ENCODE results near the gene PRXL2A.
"Not testable (repeated sequence)": the region's sequence is repeated elsewhere in the genome, so short reads cannot be mapped to it uniquely, and the experiment has no call there.

The PRXL2A gene

GRCh38 chr10:80411681-80412220 is 3.4 kb downstream of the PRXL2A start:
- no peak for DNase-seq

GRCh38 chr10:80412486-80412885 is 4.1 kb downstream of the PRXL2A start:
- no peak for DNase-seq

DNA sequence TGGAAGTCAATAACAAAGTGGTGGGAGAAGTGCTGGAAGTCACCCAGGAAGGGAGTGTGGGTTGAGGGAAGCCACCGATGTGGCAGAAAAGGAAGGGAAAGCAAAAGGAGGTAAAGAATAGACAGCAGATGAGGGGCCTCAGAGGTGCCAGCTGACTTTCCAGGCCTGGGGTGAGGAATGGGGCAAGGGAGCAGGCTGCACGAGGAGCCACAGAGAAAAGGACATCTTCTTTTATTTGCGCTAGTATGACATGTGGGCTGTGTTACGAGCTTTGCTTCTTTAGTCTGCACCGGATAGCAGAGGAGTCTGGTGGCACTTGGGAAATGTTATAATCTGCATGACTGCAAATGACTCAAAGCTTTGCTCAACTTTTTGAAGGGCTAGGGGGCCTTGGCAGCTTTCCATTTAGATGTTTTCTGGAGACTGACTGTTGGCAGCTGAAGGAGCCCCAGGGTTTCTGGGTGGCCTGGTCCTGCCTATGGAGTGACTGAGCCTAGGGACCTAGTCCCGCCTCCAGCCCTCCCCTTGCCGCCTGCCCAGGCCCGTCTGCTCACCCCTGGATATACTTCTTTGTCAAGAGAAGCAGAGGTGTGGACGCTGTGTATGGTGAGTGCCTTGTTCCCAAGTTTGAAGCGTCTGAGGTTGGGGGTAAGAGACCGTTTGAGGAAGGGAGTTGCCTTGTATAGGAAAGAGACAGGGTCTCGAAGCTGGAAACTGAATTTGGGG is 5.1 kb downstream of the PRXL2A start:
- DNase-seq, result no peak

DNA sequence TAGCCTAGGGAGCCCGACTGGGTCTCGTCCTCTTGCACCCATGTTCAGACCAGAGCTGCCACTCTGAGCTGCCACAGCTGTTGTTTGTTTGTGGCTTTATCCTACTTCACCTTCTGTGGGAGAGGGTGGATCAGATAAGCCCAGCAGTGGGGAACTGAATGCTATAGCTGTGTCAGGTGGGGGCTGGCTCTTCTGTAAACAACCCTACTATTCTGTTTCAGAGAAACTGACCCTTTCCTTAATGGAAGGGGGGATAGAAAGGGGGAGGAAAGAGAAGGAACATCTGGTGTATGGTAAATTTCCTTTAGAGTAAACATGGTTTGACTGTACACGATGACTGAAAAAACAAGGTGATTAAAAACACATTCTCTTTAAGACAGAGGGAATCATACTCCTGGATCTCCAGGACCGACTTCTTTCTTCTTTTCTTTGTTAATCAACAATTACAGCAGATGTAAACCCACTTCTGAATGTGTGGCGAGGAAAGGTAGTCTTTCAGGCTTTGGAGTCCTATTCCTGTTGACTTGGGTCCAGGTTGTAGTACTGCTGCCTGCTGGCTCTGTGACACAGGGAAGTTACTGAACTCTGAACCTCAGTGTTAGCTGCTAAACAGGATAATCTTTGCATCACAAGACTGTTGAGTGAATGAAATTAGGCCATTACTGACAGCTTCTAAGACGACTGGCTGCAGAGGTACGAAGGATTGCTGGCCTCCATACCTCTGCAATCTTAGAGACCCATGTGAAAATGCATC is 6.0 kb downstream of the PRXL2A start:
- DNase-seq, result no peak

- no peak for DNase-seq
Measured at GRCh38 chr10:80415734-80416478, 7.6 kb downstream of the PRXL2A start.

DNA sequence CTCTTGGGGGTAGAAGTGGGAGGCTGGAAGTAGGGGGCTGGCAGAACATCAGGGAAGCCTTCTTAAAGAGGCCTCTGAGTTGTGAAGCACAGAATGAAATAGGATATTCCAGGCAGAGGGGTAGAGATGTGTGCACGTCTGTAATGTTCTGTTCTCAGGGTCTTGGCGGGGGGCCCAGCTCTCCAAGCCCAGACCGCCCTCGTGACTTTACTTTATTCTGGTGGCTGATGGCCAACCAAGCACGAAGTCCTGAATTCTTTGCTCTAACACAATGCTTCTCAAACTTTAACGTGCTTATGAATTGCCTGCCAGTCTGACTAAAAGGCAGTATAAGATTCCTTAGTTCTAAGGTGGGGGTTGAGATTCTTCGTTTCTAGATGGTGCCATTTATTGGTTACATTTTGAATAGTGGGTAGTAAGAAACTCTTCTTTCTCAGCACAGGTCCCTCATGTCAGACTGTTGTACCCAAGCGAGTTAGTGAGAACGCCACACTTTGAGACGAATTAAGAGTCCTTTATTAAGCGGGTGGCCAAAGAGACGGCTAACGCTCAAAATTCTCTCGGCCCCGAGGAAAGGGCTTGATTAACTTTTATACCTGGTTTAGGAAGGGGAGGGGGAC is 8.2 kb downstream of the PRXL2A start:
- DNase-seq, result no peak

GRCh38 chr10:80417256-80417655 is 8.9 kb downstream of the PRXL2A start:
- DNase-seq, result not testable (repeated sequence)

DNA sequence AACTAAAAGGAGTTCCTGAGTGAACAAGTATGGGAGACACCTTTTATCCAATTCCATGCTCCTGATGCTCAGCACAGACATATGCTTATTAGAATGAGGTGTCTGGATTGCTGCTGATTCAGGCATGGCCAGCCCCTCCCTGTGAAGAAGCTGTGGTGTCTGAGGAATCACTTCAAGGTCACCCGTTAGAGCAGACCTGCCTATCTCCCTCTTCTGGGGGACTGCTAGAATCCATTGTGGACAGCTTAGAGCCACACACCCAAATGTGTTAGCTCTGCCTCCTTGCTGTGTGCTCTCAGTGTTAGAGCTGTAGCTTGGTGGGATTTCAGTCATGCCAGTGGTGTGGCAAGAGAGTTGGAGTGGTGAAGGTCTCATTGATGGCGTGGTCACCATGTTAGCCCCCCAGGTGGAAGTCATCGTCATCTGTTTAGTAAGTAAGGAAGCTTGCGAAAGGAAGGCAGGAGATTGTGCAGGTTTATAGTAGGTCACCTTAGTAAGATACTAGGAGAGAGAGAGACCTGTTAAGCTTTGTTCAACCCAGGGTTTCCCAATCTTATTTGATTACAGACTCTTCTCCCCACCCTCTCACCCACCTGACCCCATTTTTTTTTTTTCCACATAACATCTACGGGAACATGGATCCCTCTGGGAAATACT is 12.8 kb downstream of the PRXL2A start:
- DNase-seq, result no peak

GRCh38 chr10:80421707-80422536 is 13.6 kb downstream of the PRXL2A start:
- no peak for DNase-seq

- DNase-seq, result no peak
Measured at GRCh38 chr10:80425901-80426300, 17.6 kb downstream of the PRXL2A start.

DNA sequence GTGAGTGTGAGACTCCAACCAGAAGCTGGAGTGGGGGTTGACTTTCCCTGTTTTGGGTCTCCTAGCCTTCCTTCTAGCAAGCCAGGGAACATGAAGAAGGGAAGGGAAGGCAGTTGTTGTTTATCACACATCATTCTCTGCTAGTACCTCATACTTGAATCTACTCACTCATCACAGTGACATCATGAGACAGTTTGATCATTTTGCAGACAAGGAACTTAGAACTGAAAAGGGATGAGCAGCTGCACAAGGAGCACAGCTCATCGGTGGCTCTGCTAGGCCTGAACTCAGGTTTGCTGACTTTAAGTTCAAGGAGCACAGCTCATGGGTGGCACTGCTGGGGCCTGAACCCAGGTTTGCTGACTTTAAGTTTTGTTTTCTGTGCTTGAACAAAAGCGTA is 19.2 kb downstream of the PRXL2A start:
- DNase-seq, result no peak

- DNase-seq, result no peak
Measured at GRCh38 chr10:80429521-80429973, 21.2 kb downstream of the PRXL2A start.

GRCh38 chr10:80433134-80433533 is 24.8 kb downstream of the PRXL2A start:
- no peak for DNase-seq

GRCh38 chr10:80436446-80437098 is 28.2 kb downstream of the PRXL2A start:
- DNase-seq, result no peak

DNA sequence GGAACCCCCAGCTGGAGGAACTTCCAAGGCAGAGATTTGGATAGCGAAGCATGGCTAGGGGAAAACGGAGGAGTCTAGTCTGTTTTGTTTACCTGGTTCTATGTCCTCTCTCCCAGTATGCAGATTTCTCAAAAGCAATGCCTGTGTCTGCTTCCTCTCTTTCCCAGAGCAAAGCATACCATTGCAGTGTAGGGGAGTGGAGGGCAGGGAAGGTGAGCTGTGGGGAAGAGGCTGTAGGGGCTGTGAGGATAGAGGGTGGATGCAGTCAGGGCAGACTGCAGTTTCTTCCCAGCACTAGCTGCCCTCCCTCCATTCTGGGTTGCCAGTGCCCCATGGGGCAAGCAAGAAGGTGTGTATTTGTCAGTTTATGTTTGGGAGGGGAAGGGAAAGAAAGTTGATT is 28.9 kb downstream of the PRXL2A start:
- no peak for DNase-seq

- DNase-seq, result no peak
Measured at GRCh38 chr10:80441831-80442230, 33.5 kb downstream of the PRXL2A start.

GRCh38 chr10:80442879-80443278 is 34.5 kb downstream of the PRXL2A start:
- no peak for DNase-seq

GRCh38 chr10:80443531-80443974 is 35.2 kb downstream of the PRXL2A start:
- no peak for DNase-seq

DNA sequence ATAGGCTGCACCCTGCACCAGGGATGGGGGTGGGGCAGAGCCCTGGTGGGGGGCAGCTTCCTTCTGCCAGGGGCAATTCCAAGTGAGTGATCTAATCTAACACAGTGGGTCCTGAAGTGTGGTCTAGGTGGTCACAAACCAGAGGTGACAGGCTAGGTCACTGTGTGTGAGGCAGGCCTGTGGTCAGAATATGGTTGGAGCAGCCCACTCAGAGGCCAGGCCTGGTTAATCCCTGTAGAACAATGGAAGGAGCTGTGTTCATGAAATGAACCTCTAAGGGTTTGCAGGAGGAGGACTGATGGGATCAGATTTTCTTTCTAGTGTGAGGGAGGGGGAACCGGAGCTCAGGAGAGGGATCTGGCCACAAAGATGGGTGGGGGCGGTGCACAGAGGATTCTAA is 35.8 kb downstream of the PRXL2A start:
- DNase-seq, result no peak

DNA sequence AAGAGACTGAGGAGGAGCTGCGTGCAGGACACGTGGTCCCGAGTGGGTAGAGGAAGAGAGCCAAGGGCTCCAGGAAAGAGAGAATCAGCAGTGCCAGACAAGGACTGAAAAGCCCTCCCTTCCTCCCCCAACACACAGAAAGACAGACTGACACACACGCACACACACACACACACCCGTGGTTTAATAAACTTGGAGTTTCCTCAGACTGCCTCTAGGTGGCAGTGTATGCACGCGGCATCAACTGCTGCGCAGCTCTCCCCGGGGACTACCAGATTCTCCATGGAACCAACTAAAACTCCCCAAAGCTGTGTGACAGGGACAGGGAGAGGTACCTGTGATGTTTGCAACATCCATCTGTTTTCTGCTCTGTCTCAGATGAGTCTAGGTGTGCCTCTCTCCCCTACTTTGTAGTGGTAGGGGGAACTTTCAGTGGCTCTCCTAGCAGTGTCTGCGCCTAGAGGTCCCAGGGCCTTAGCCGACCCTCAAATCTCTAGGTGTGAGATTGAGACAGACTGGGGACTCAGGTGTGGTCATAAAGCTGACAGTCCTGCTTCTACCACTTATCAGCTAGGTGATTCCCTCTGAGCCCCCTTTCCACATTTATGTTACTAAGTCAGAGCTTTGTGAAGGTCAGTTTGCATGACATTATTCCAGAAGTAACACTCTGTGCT is 36.4 kb downstream of the PRXL2A start:
- peak; percentile 70 for DNase-seq

All from effector CD4-positive, alpha-beta T cell (primary cell).